Right atrium auricular region (tissue), 2 donors: Measurements from ENCODE around the gene FSD2. TPM values are rescaled to one million over a fixed set of nuclear protein-coding genes. Genes with fewer than 3 reads are reported as not detected.
"Not testable (repeated sequence)": the region's sequence is repeated elsewhere in the genome, so short reads cannot be mapped to it uniquely, and the experiment has no call there.

Source experiments
- DNase-seq: peaks from one replicate; pipeline ENCODE4 v3.0.0-alpha.2; 2019; ENCODE audit warnings: low spot score
- H3K27ac ChIP-seq, 2 donors: fragments of 200-600 bp; sonication (generic); 1 replicate in 1 of 2; 2 replicates in 1 of 2; pipeline ENCODE4 v1.5.1; 2016 to 2019
- H3K27me3 ChIP-seq, 2 donors: fragments of 200-600 bp; sonication (generic); one replicate each; pipeline versions ENCODE4 v1.5.1 to v1.6.0; 2017 to 2019
- H3K36me3 ChIP-seq: fragments of 200-600 bp; sonication (generic); one replicate; pipeline ENCODE4 v1.5.1; 2016
- H3K4me1 ChIP-seq, 2 donors: fragments of 200-600 bp; sonication (generic); one replicate each; pipeline versions ENCODE4 v1.5.1 to v1.6.0; 2017 to 2019
- H3K4me3 ChIP-seq, 2 donors: fragments of 200-600 bp; sonication (generic); 1 replicate in 1 of 2; 2 replicates in 1 of 2; pipeline ENCODE4 v1.5.1; 2017 to 2019; ENCODE audit warnings: mild to moderate bottlenecking in 1 of 2, moderate library complexity in 1 of 2
- H3K9me3 ChIP-seq, 2 donors: fragments of 200-600 bp; sonication (generic); one replicate each; pipeline ENCODE4 v1.5.1; 2019
- CTCF ChIP-seq, 2 donors: fragments of 200-600 bp; sonication (generic); IDR thresholded peaks; one replicate each; pipeline ENCODE4 v1.5.1; 2019; ENCODE audit warnings: antibody characterized with exemption in 2 of 2
- total RNA-seq, 2 donors: library from RNA; depleted of rRNA; stranded (reverse); fragments of >200 nt; gene quantifications; one replicate each; pipeline ENCODE4 v1.1.0, GENCODE V29; 2016

FSD2 gene
- total RNA-seq, 2 donors from 2014 or later, result 9.0 to 58.8 TPM

DNA sequence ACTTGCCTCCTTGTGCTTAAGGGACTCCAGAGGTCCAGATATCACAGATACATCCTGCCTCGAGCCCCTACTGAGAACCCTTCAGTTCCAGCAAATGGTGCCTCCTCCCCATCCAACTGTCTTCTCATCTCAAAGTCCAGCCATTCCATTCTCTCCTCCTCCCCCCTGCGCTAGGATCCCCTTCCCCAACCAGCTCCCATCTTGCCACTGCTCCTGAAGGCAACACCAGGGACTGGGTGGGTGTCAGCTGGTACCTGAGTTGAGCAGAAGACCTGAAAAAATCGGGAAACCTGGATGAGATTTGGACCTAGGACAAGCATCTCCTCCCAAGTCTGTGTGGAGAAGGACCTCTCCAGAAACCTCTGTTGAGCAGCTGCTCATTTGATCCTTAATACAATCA, 93.8 kb downstream of the FSD2 start:
- TF ChIP-seq CTCF (IDR thresholded peaks at IDR 0.05), result no peak
- Histone ChIP-seq H3K27me3 (no peaks in the 10 kb centered on the region), H3K4me1 (peaks cover 0 to 14% of the 10 kb centered on the region in 2 donors), H3K27ac (no peak overlapping the region), H3K36me3 (no peaks in the 10 kb centered on the region), H3K9me3 (no peaks in the 10 kb centered on the region), H3K4me3 (no peak overlapping the region)
- no peak for DNase-seq

DNA sequence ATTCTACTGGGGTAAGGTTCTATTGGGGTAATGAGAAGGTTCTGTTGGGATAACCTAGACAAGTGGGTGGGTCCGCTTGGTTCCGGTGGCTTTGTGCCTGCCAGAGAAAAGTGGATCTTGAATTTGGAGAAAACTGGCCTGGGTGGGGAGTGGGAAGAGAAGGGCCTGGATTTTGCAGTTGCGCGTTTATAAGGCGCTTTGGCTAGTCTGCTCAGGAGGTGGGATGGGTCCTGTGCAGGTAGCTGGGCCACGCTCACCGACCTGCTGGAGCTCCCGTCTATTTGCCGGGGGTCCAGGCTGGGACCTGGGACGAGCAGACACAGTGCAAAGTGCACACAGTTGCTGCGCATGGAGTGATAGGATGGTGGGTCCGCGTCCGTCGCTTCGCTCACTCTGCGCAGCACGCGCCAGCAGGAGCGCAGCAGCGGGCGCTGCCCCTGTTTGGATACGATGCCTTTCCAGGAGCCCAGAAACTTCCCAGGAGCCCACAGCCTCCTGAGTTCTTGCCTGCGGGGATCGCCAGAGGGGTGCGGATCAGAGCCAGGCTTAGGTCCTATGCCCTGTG, 94.9 kb downstream of the FSD2 start:
- no peak overlapping the region for H3K4me3 ChIP-seq
- H3K4me1 ChIP-seq, result peaks cover 0 to 14% of the 10 kb centered on the region in 2 donors
- no peaks in the 10 kb centered on the region for H3K27me3 ChIP-seq
- H3K27ac ChIP-seq, result no peak overlapping the region
- H3K36me3 ChIP-seq, result no peaks in the 10 kb centered on the region
- DNase-seq, result no peak
- H3K9me3 ChIP-seq, result no peaks in the 10 kb centered on the region
- TF ChIP-seq CTCF (IDR thresholded peaks at IDR 0.05), result no peak

DNA sequence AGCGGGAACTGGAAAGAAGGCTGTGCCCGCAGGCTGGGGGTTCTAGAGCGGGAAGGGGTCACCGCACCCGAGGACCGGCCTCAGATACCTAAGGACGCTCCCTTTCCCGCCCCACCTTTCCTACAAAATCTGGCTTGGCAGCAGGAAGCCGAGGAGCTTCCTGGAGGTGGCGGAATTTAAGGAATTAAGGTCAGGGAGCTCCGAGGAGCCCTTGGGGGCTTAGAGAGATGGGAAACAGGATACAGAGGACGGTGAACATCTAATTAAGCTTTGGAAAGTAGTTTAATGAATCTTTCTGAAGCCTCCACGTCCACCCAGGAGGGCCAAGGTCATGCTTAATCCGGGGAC, 95.7 kb downstream of the FSD2 start:
- no peak for DNase-seq
- no peaks in the 10 kb centered on the region for H3K27me3 ChIP-seq
- H3K9me3 ChIP-seq, result no peaks in the 10 kb centered on the region
- H3K36me3 ChIP-seq, result no peaks in the 10 kb centered on the region
- H3K27ac ChIP-seq, result no peak overlapping the region
- peak overlapping the region; percentile 48 to 69 for H3K4me3 ChIP-seq
- peaks cover 0 to 14% of the 10 kb centered on the region in 2 donors for H3K4me1 ChIP-seq
- TF ChIP-seq CTCF (IDR thresholded peaks at IDR 0.05), result no peak

- no peaks in the 10 kb centered on the region for H3K36me3 ChIP-seq
- H3K9me3 ChIP-seq, result no peaks in the 10 kb centered on the region
- peak within 1 kb of the TSS; percentile 48 to 69 for H3K4me3 ChIP-seq
- no peaks in the 10 kb centered on the region for H3K27me3 ChIP-seq
- DNase-seq, result peak; percentile 60
- TF ChIP-seq CTCF (IDR thresholded peaks at IDR 0.05), result no peak
- H3K4me1 ChIP-seq, result peaks cover 0 to 14% of the 10 kb centered on the region in 2 donors
- H3K27ac ChIP-seq, result no peak within 1 kb of the TSS
Observed at GRCh38 chr15:82709421-82710207, 96.3 kb downstream of the FSD2 start, which contains the start of gene AP3B2. Gene AP3B2, minus strand, starts transcription at chr15:82709875. Its CDS starts 169 bp downstream, at chr15:82709706.

DNA sequence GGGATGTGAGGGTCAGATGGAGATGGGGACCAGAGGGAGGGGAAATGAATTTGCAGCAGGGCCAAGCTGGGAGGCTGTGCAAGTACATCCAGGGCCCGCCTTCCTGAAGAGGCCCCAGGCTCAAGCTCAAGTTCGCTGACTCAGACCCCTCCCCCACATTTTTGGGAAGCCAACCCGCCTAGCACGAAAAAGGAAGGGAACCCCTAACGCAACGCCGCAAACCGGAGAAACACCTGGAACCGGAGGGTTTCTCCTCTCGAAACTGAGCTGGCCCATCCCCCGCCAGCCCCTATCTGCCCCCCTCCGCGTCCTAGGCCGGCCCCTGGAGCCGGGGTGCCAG, 96.8 kb downstream of the FSD2 start:
- TF ChIP-seq CTCF (IDR thresholded peaks at IDR 0.05), result no peak
- Histone ChIP-seq H3K4me1 (peaks cover 0 to 14% of the 10 kb centered on the region in 2 donors), H3K4me3 (peak overlapping the region; percentile 48 to 69), H3K27ac (no peak overlapping the region), H3K36me3 (no peaks in the 10 kb centered on the region), H3K27me3 (no peaks in the 10 kb centered on the region), H3K9me3 (no peaks in the 10 kb centered on the region)
- no peak for DNase-seq

GRCh38 chr15:82705856-82706255, 100.0 kb downstream of the FSD2 start:
- peaks cover 0 to 14% of the 10 kb centered on the region in 2 donors for H3K4me1 ChIP-seq
- not testable (repeated sequence) for H3K27me3 ChIP-seq, H3K36me3 ChIP-seq, H3K9me3 ChIP-seq, H3K4me3 ChIP-seq, DNase-seq, H3K27ac ChIP-seq

Other genes starting within 250 kb of the FSD2 start
- gene CPEB1, start 158.7 kb downstream of the FSD2 start, total RNA-seq, result 1 to 10 TPM; 1.5 to 3.3 TPM
- under 1 TPM in 1 of 2 donors, not detected in 1; 0.51 TPM for gene AP3B2, start 96.2 kb downstream of the FSD2 start, total RNA-seq
- 1 to 10 TPM; 5.2 to 6.7 TPM for gene WHAMM, start 3.6 kb upstream of the FSD2 start, total RNA-seq
- 10 to 100 TPM; 18.3 to 24.8 TPM for gene HOMER2, start 146.7 kb upstream of the FSD2 start, total RNA-seq
- gene RAMAC, start 180.1 kb upstream of the FSD2 start, total RNA-seq, result 10 to 100 TPM; 13.0 to 13.9 TPM
- gene C15orf40, start 205.6 kb upstream of the FSD2 start, total RNA-seq, result 1 to 10 TPM; 5.9 to 9.4 TPM